ENCODE measurements around the gene C1QTNF9. TPM values are rescaled to one million over a fixed set of nuclear protein-coding genes. Genes with fewer than 3 reads are reported as not detected.

Gene C1QTNF9
- total and polyA plus RNA-seq, 8 donors: 0.08 to 2.3 (median 0.31) TPM; not detected in 4

DNA sequence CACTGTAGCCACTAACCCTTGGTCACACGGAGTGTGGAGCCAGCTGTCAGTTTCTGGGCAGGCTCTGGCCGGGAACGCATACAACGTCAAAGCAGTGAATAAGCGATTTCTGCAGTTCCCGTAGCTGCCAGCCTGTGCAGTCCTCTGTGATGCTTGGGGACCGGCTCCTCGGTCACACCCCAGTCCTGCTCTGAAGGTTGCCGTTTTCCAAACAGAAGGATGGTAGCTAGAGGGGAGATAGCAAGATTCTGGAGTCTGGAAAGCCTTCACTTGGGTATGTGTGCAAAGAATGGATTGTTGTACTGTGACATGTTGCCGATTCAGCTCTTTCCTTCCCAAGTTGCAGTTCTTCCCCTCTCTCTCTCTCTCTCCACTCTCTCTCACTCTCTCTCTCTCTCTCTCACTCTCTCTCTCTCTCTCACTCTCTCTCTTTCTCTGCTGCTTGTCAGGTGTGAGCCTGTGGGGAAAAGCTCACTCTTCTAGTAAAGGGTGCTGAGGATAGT lies 38.7 kb upstream of the C1QTNF9 start:
- Histone ChIP-seq H3K27me3 (no peaks in the 10 kb centered on the region), H3K27ac (peak overlapping the region; percentile 19 to 87 (median 86)), H3K4me3 (peak overlapping the region; percentile 15 to 37 (median 32)), H3K4me1 (peaks cover 30 to 69% (median 45%) of the 10 kb centered on the region in 4 donors), H3K9me3 (no peaks in the 10 kb centered on the region), H3K36me3 (peaks cover 0 to 3% (median 0%) of the 10 kb centered on the region in 4 donors)
- WGBS, 5 donors: 0 to 17% (median 4%) methylated on average over 9 to 10 of the region's 10 CpGs
- intact Hi-C loops (cut with DNase I; ENCODE audit: low total_unique reads): no loop called here
- peak; percentile 61 to 81 for DNase-seq
- TF ChIP-seq EP300 (IDR thresholded peaks at IDR 0.05) (no peak), POLR2AphosphoS5 (IDR thresholded peaks at IDR 0.05) (peak in 1 of 3 donors; percentile 38), POLR2A (IDR thresholded peaks at IDR 0.05) (no peak)
- TF ChIP-seq, protein P1, sequence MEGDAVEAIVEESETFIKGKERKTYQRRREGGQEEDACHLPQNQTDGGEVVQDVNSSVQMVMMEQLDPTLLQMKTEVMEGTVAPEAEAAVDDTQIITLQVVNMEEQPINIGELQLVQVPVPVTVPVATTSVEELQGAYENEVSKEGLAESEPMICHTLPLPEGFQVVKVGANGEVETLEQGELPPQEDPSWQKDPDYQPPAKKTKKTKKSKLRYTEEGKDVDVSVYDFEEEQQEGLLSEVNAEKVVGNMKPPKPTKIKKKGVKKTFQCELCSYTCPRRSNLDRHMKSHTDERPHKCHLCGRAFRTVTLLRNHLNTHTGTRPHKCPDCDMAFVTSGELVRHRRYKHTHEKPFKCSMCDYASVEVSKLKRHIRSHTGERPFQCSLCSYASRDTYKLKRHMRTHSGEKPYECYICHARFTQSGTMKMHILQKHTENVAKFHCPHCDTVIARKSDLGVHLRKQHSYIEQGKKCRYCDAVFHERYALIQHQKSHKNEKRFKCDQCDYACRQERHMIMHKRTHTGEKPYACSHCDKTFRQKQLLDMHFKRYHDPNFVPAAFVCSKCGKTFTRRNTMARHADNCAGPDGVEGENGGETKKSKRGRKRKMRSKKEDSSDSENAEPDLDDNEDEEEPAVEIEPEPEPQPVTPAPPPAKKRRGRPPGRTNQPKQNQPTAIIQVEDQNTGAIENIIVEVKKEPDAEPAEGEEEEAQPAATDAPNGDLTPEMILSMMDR (IDR thresholded peaks at IDR 0.05): peak in 3 of 7 experiments; percentile 31 to 57 (median 50)

DNA sequence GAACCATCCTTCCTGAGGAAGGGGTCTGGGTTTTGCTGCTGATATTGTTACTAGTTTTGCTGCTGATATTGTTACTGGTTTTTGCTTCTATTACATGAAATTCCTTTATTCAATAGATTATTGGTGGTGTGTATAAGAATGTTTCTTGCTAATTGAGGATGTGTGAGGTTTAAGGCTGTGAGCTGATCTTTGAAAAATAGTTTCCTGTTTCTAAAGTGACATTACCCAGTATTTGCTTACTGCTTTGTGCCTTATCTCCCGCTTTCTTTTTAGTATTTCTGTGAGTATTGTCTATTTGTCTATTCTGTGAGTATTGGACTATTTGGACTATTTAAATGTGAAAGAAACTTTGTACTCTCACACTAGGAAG lies 38.2 kb upstream of the C1QTNF9 start:
- TF ChIP-seq EP300 (IDR thresholded peaks at IDR 0.05) (no peak), POLR2A (IDR thresholded peaks at IDR 0.05) (no peak), POLR2AphosphoS5 (IDR thresholded peaks at IDR 0.05) (no peak)
- TF ChIP-seq, protein P1 (IDR thresholded peaks at IDR 0.05): no peak
- H3K4me3 ChIP-seq: peak overlapping the region; percentile 35 to 43 (median 40)
- intact Hi-C loops (cut with DNase I; ENCODE audit: low total_unique reads): no loop called here
- H3K27ac ChIP-seq: peak overlapping the region in 4 of 5 donors; percentile 80 to 87 (median 86)
- no peak for DNase-seq
- peaks cover 30 to 69% (median 45%) of the 10 kb centered on the region in 4 donors for H3K4me1 ChIP-seq
- WGBS, 5 donors: 14 to 23% (median 18%) methylated on average over 1 of the region's 1 CpG
- no peaks in the 10 kb centered on the region for H3K36me3 ChIP-seq
- no peaks in the 10 kb centered on the region for H3K9me3 ChIP-seq
- H3K27me3 ChIP-seq: no peaks in the 10 kb centered on the region

DNA sequence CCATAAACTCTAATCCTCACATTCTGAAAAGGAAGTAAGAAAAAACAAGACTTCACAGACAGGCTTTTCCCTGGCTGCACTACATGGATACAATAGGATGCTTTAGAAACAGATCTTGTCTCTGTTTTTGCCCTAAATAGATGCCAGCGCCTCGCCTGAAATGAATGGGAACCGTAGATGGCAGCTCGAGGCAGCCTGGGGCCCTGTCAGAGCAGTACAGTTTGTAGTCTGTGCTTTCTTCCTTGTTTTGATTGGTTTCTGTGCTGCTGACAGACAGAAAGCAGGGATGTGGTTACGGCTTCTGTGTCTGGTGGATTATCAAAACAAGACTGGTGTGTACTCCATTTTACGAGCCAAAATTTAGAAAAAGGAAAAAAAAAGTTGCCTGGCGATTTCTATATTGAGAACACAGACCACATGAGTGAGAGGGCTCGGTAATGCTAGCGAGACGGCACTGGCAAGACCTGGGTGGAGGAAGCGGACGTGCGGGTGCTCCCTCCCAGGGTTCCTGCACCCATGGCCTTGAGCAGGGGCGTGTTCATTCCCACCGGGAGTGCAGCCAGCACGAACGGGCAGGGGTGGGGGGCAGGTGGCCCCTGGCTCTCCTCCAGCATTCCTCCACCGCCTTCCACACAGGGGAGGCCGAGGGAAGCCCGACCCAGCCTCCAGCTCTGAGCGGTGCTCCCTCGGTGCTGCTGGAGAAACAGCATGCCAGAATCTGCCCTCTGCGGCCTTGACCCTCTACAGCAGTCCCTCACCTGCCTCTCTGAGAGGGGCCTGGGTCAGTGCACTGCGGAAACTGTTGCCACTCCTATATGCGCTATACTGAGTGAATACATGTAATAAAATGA lies 37.6 kb upstream of the C1QTNF9 start:
- TF ChIP-seq POLR2AphosphoS5 (IDR thresholded peaks at IDR 0.05): peak in 1 of 3 donors; percentile 9
- no peak for TF ChIP-seq EP300 (IDR thresholded peaks at IDR 0.05)
- H3K4me3 ChIP-seq: peak overlapping the region; percentile 35 to 43 (median 40)
- 8 to 14% (median 11%) methylated on average over 19 to 25 of the region's 25 CpGs for WGBS, 5 donors
- intact Hi-C loops (cut with DNase I; ENCODE audit: low total_unique reads): no loop called here
- peak overlapping the region; percentile 62 to 87 (median 86) for H3K27ac ChIP-seq
- no peaks in the 10 kb centered on the region for H3K9me3 ChIP-seq
- H3K36me3 ChIP-seq: no peaks in the 10 kb centered on the region
- no peaks in the 10 kb centered on the region for H3K27me3 ChIP-seq
- peaks cover 30 to 71% (median 45%) of the 10 kb centered on the region in 4 donors for H3K4me1 ChIP-seq
- peak; percentile 70 to 81 for DNase-seq

DNA sequence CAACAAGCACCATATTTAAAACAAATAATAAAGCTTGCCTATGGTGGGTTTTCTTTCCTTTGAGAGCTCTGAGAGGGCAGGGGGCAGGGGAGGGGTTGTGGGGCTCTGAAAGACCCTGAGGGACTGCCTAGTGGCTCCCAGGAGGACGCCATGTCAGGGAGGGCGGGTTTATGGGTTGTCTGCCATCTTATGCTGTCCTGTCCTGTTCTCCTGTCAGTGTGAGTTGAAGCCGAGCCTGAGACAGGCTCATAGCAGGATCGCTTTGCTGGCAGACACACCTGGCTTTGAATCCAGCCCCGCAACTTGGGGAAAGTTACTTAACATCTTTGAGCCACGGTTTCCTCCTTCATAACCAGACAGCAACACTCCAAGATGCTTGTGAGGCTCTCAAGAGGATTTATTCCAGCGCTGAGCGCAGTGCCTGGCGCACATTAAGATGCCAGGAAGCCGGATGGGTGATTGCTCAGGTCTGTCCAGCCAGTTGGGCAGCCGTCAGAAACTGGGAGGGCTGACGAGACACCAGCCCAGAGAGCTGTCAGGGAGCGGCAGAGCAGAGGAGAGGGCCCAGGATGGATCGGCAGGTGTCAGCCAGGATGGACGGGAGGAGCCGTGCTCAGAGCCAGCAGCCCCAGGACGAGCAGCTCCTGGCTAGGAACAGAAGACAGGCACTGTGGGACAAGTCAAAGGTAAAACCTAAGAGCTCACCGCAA lies 36.8 kb upstream of the C1QTNF9 start:
- Histone ChIP-seq H3K27me3 (no peaks in the 10 kb centered on the region), H3K9me3 (no peaks in the 10 kb centered on the region), H3K4me3 (peak overlapping the region; percentile 35 to 43 (median 40)), H3K4me1 (peaks cover 27 to 63% (median 45%) of the 10 kb centered on the region in 4 donors), H3K27ac (peak overlapping the region; percentile 5 to 87 (median 86)), H3K36me3 (no peaks in the 10 kb centered on the region)
- intact Hi-C loops (cut with DNase I; ENCODE audit: low total_unique reads): no loop called here
- TF ChIP-seq POLR2AphosphoS5 (IDR thresholded peaks at IDR 0.05): no peak
- no peak for TF ChIP-seq POLR2A (IDR thresholded peaks at IDR 0.05)
- no peak for TF ChIP-seq EP300 (IDR thresholded peaks at IDR 0.05)
- TF ChIP-seq, protein P1 (IDR thresholded peaks at IDR 0.05): no peak
- 72 to 79% (median 73%) methylated on average over 18 of the region's 18 CpGs for WGBS, 5 donors
- DNase-seq: peak in 1 of 2 donors; percentile 34
